IMR-90 (cell line): ENCODE results near the gene LRRC55. TPM values are rescaled to one million over a fixed set of nuclear protein-coding genes. Genes with fewer than 3 reads are reported as not detected.

Source experiments
- ATAC-seq: fragments of 200-7000 bp; cut with Tn5 transposase; 2 replicates; pipeline ENCODE4 v1.9.1; 2020; ENCODE audit warnings: low read depth, mild to moderate bottlenecking, moderate library complexity
- BruUV-seq: library from RNA; stranded (reverse); fragments of 400-500 nt; replicated peaks from 2 replicates; lab custom pipeline; 2021; lab: Mats Ljungman, UMichigan
- CTCF ChIA-PET: fragments of 300-600 bp; formaldehyde crosslinking; extraction: SDS; loops from one replicate; lab custom pipeline; 2021; ENCODE audit warnings: antibody characterized with exemption; lab: Yijun Ruan, JAX
- POLR2A ChIA-PET: fragments of 300-600 bp; sonication (Branson Sonifier 250); formaldehyde crosslinking; loops from one replicate; lab custom pipeline; 2022; ENCODE audit warnings: antibody characterized with exemption; ENCODE audit not compliant: unreplicated experiment; lab: Charles Lee
- DNase-seq: peaks from one replicate; pipeline ENCODE4 v3.0.0; 2013
- H2AFZ ChIP-seq: replicated peaks from 2 replicates; pipeline ENCODE3; 2013; ENCODE audit warnings: low read length, mild to moderate bottlenecking; ENCODE audit not compliant: poor library complexity
- H2AK5ac ChIP-seq: 2 replicates; pipeline ENCODE4 v1.6.1; 2013; ENCODE audit warnings: low read depth, low read length, inconsistent platforms
- H2AK9ac ChIP-seq: replicated peaks from 2 replicates; pipeline ENCODE3; 2013; ENCODE audit warnings: mild to moderate bottlenecking, low read depth, low read length, moderate library complexity; ENCODE audit not compliant: poor library complexity
- H2BK120ac ChIP-seq: 2 replicates; pipeline ENCODE4 v1.6.1; 2013; ENCODE audit warnings: low read depth, low read length, inconsistent platforms
- H2BK15ac ChIP-seq: 3 replicates; pipeline ENCODE4 v1.6.1; 2013; ENCODE audit warnings: low read depth, low read length, inconsistent platforms
- H2BK20ac ChIP-seq: 2 replicates; pipeline ENCODE4 v1.6.1; 2013; ENCODE audit warnings: low read depth, mild to moderate bottlenecking, inconsistent platforms, low read length, moderate library complexity
- H2BK5ac ChIP-seq: 2 replicates; pipeline ENCODE4 v1.6.1; 2013; ENCODE audit warnings: mild to moderate bottlenecking, low read depth, low read length, inconsistent platforms; ENCODE audit not compliant: poor library complexity, severe bottlenecking
- H3K14ac ChIP-seq: replicated peaks from 2 replicates; pipeline ENCODE4 v1.6.1; 2013; ENCODE audit warnings: low read depth, low read length, inconsistent platforms
- H3K18ac ChIP-seq: 2 replicates; pipeline ENCODE4 v1.6.1; 2013; ENCODE audit warnings: low read depth, low read length, control low read depth
- H3K23ac ChIP-seq: 2 replicates; pipeline ENCODE4 v1.6.1; 2013; ENCODE audit warnings: low read depth, low read length, inconsistent platforms
- H3K27ac ChIP-seq: 2 replicates; pipeline ENCODE4 v1.5.1; 2013; ENCODE audit warnings: mild to moderate bottlenecking, control low read depth, low read length; ENCODE audit not compliant: insufficient read depth
- H3K27me3 ChIP-seq: 2 replicates; pipeline ENCODE4 v1.6.1; 2013; ENCODE audit warnings: low read length; ENCODE audit not compliant: control insufficient read depth, insufficient read depth
- H3K36me3 ChIP-seq: 2 replicates; pipeline ENCODE4 v1.6.1; 2013; ENCODE audit warnings: low read length, mixed read lengths; ENCODE audit not compliant: control insufficient read depth, insufficient read depth
- H3K4ac ChIP-seq: 2 replicates; pipeline ENCODE4 v1.6.1; 2013; ENCODE audit warnings: low read depth, low read length, inconsistent platforms
- H3K4me1 ChIP-seq: 2 replicates; pipeline ENCODE4 v1.6.1; 2013; ENCODE audit warnings: low read length, mixed read lengths; ENCODE audit not compliant: control insufficient read depth, insufficient read depth
- H3K4me2 ChIP-seq: 2 replicates; pipeline ENCODE4 v1.6.1; 2013; ENCODE audit warnings: low read depth, mild to moderate bottlenecking, control low read depth, low read length, moderate library complexity
- H3K4me3 ChIP-seq: 2 replicates; pipeline ENCODE4 v1.5.1; 2013; ENCODE audit warnings: low read depth, mild to moderate bottlenecking, control low read depth, low read length, moderate library complexity; ENCODE audit not compliant: insufficient read depth
- H3K56ac ChIP-seq: 2 replicates; pipeline ENCODE4 v1.6.1; 2013; ENCODE audit warnings: low read length, inconsistent platforms; ENCODE audit not compliant: insufficient read depth; ENCODE audit errors: extremely low read depth
- H3K79me1 ChIP-seq, 2 experiments: 2 replicates each; pipeline ENCODE4 v1.6.1; 2013; ENCODE audit warnings: low read length in 2 of 2, inconsistent platforms in 1 of 2, low read depth in 1 of 2
- H3K9ac ChIP-seq: 2 replicates; pipeline ENCODE4 v1.6.1; 2013; ENCODE audit warnings: low read depth, low read length, control low read depth
- H3K9me1 ChIP-seq: 2 replicates; pipeline ENCODE4 v1.6.1; 2013; ENCODE audit warnings: low read length, inconsistent platforms; ENCODE audit not compliant: insufficient read depth
- H3K9me3 ChIP-seq: 2 replicates; pipeline ENCODE4 v1.6.1; 2013; ENCODE audit warnings: low read length; ENCODE audit not compliant: control insufficient read depth, insufficient read depth
- H4K20me1 ChIP-seq: 2 replicates; pipeline ENCODE4 v1.6.1; 2013; ENCODE audit warnings: low read length, inconsistent platforms; ENCODE audit not compliant: insufficient read depth
- H4K5ac ChIP-seq: 2 replicates; pipeline ENCODE4 v1.6.1; 2013; ENCODE audit warnings: mild to moderate bottlenecking, low read depth, low read length, control low read depth
- H4K8ac ChIP-seq, 2 experiments: 2 replicates each; pipeline ENCODE4 v1.6.1; 2013; ENCODE audit warnings: low read depth in 2 of 2, low read length in 2 of 2, control low read depth in 1 of 2, inconsistent platforms in 1 of 2
- H4K91ac ChIP-seq: 2 replicates; pipeline ENCODE4 v1.6.1; 2013; ENCODE audit warnings: low read depth, low read length, inconsistent platforms; ENCODE audit not compliant: insufficient read depth
- CEBPB ChIP-seq: IDR thresholded peaks from 2 replicates; pipeline ENCODE4 v1.6.1; 2012; ENCODE audit warnings: low read depth, low read length, improper control_type of control experiment
- NFE2L2 ChIP-seq: fragments of 150-350 bp; IDR thresholded peaks from 2 replicates; pipeline ENCODE4 v1.6.1; 2016; ENCODE audit warnings: low read depth, mild to moderate bottlenecking, low read length
- WGBS, 2 experiments: methylation state at CpG; one replicate each; pipeline versions ENCODE4 v1.1.5 to v1.1.7; 2013; ENCODE audit warnings: missing lambda C conversion rate in 2 of 2; ENCODE audit not compliant: insufficient read length in 1 of 2; ENCODE audit errors: extremely low coverage in 2 of 2; 5-methylcytosine and 5-hydroxymethylcytosine counted together
- dilution Hi-C: fragments of 300-500 bp; cut with HindIII; formaldehyde crosslinking; loops from one replicate; pipeline ENCODE4 v1.14.3; 2018; ENCODE audit warnings: low sequenced_read_pairs; ENCODE audit not compliant: unreplicated experiment
- in situ Hi-C: fragments of 300-500 bp; cut with MboI; formaldehyde crosslinking; loops from 3 replicates; pipeline ENCODE4 v1.14.3; 2019; ENCODE audit warnings: low sequenced_read_pairs, inconsistent platforms, mixed read lengths
- intact Hi-C: fragments of 100-400 bp; cut with micrococcal nuclease; formaldehyde crosslinking; loops from 2 replicates; pipeline ENCODE4 v1.10.0; 2022
- polyA plus RNA-seq, 3 experiments: library from polyadenylated mRNA; depleted of rRNA; stranded (reverse); fragments of >200 nt; gene quantifications; 2 replicates each; pipeline ENCODE4 v1.2.3, GENCODE V29; 2012; ENCODE audit warnings: low replicate concordance in 1 of 3
- total RNA-seq: library from RNA; depleted of rRNA; stranded (reverse); fragments of >200 nt; gene quantifications from 2 replicates; pipeline ENCODE4 v1.2.3, GENCODE V29; 2012
- TF ChIP-seq, protein P1 (sequence below): fragments of 150-350 bp; IDR thresholded peaks from 2 replicates; pipeline ENCODE4 v1.6.1; 2017; ENCODE audit warnings: mild to moderate bottlenecking, antibody characterized with exemption, low read length, low read depth

The LRRC55 gene
- total and polyA plus RNA-seq, 2 of the 4 experiments (the other 2 are of a cell fraction), result not detected

DNA sequence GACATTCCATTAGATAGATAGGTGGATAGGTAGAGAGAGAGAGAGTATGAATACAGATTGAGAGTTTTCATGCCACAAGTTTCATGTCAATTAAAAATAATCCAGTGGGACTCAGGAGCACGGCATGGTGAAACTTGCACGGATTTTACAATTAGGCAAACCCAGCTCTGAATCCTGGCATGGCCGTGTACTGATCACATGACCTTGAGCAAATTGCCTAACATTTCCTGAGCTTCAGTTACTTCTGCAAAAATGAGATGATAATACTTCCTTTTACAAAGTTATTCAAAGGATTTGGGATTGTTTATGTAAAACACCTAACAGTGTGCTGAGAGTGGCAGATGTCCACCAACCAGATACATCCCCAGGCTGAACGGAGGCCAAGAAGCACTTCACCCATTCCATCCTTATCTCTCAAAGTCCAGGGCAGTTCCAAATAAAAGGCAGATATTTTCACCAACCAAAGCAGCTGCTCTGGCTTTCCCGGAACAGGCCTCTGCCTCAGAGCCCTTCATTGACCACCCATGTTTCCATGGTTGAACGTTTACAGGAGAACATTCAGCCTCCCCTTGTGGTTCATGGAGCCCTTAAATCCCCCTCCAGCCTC, 37.4 kb downstream of the LRRC55 start:
- Histone ChIP-seq H2BK5ac (no peak overlapping the region), H3K4ac (peak overlapping the region; percentile 13; the same call in 1 of the 2 replicates), H3K9ac (no peak overlapping the region), H4K8ac (peak overlapping the region in 1 of 2 experiments; percentile 19; a peak in 1 of 4 replicates), H3K4me2 (no peak overlapping the region), H2BK20ac (no peak overlapping the region), H3K4me3 (no peak overlapping the region), H2AK5ac (0 out of 2 replicates have a peak overlapping the region, but pooled peaks have one; percentile 25), H3K9me3 (no peaks in the 10 kb centered on the region), H2BK15ac (no peak overlapping the region), H3K56ac (no peak overlapping the region), H3K18ac (no peak overlapping the region), H3K23ac (no peak overlapping the region), H3K9me1 (peaks cover 10% of the 10 kb centered on the region), H3K14ac (no peak overlapping the region), H4K91ac (no peak overlapping the region), H3K79me1 (no peaks in the 10 kb centered on the region), H3K27ac (no peak overlapping the region), H2BK120ac (no peak overlapping the region), H2AFZ (peak overlapping the region; percentile 64), H4K20me1 (no peaks in the 10 kb centered on the region), H3K27me3 (no peaks in the 10 kb centered on the region), H3K36me3 (no peaks in the 10 kb centered on the region), H3K4me1 (peaks cover 6% of the 10 kb centered on the region), H4K5ac (no peak overlapping the region), H2AK9ac (no peak overlapping the region)
- WGBS, 2 experiments, result 30% methylated on average over 4 of the region's 6 CpGs; no CpG with 5 or more reads in 1 of the 2 experiments
- in situ Hi-C loops (no loop called here), intact Hi-C loops (no loop called here), dilution Hi-C loops (no loop called here)
- ChIA-PET CTCF (interaction anchor here (0.7 to 0.8 kb wide), 2 partner anchors 30 to 31 kb away, joined by 3 to 6 read pairs; no protein-coding TSS in a partner anchor), POLR2A (no interaction called here)
- no peak for ATAC-seq
- TF ChIP-seq CEBPB (peak; percentile 49; the same call in 1 of the 2 replicates), NFE2L2 (no peak)
- TF ChIP-seq, protein P1, sequence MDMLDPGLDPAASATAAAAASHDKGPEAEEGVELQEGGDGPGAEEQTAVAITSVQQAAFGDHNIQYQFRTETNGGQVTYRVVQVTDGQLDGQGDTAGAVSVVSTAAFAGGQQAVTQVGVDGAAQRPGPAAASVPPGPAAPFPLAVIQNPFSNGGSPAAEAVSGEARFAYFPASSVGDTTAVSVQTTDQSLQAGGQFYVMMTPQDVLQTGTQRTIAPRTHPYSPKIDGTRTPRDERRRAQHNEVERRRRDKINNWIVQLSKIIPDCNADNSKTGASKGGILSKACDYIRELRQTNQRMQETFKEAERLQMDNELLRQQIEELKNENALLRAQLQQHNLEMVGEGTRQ, result peak; percentile 66
- no TSS peak for BruUV-seq
- DNase-seq, result peak; percentile 10
